Liver (tissue), 9 donors: ENCODE results near the gene TCF25. TPM values are rescaled to one million over a fixed set of nuclear protein-coding genes. Genes with fewer than 3 reads are reported as not detected.

Source experiments
- DNase-seq: peaks from one replicate; pipeline ENCODE4 v3.0.0-alpha.2; 2017; ENCODE audit warnings: low spot score
- H3K27ac ChIP-seq, 2 donors: one replicate each; pipeline ENCODE4 v1.7.0; 2013; ENCODE audit warnings: inconsistent platforms in 2 of 2, low read length in 2 of 2, control low read depth in 1 of 2, low read depth in 1 of 2, mild to moderate bottlenecking in 1 of 2
- H3K27me3 ChIP-seq, 4 donors: one replicate each; pipeline versions ENCODE4 v1.6.1 to v1.7.0; 2013; ENCODE audit warnings: low read length in 3 of 4, inconsistent platforms in 1 of 4, mild to moderate bottlenecking in 1 of 4, moderate library complexity in 1 of 4; ENCODE audit not compliant: control insufficient read depth in 4 of 4, insufficient read depth in 4 of 4
- H3K36me3 ChIP-seq, 4 donors: one replicate each; pipeline versions ENCODE4 v1.6.1 to v1.7.0; 2013; ENCODE audit warnings: low read length in 3 of 4, mild to moderate bottlenecking in 3 of 4, low read depth in 1 of 4, moderate library complexity in 1 of 4; ENCODE audit not compliant: control insufficient read depth in 4 of 4, insufficient read depth in 3 of 4
- H3K4me1 ChIP-seq, 4 donors: one replicate each; pipeline versions ENCODE4 v1.6.1 to v1.7.0; 2013; ENCODE audit warnings: low read length in 3 of 4, mild to moderate bottlenecking in 3 of 4, moderate library complexity in 1 of 4; ENCODE audit not compliant: control insufficient read depth in 4 of 4, insufficient read depth in 4 of 4
- H3K4me3 ChIP-seq, 3 donors: one replicate each; pipeline versions ENCODE4 v1.6.1 to v1.7.0; 2013; ENCODE audit warnings: low read length in 3 of 3, control low read depth in 1 of 3, low read depth in 1 of 3, mild to moderate bottlenecking in 1 of 3
- H3K9ac ChIP-seq, 2 donors: one replicate each; pipeline ENCODE4 v1.7.0; 2013; ENCODE audit warnings: low read length in 2 of 2, mild to moderate bottlenecking in 2 of 2, moderate library complexity in 2 of 2, control low read depth in 1 of 2, low read depth in 1 of 2
- H3K9me3 ChIP-seq, 4 donors: one replicate each; pipeline versions ENCODE4 v1.6.1 to v1.7.0; 2013; ENCODE audit warnings: low read length in 3 of 4; ENCODE audit not compliant: control insufficient read depth in 4 of 4
- ATF3 ChIP-seq: IDR thresholded peaks from 2 replicates; pipeline ENCODE4 v1.6.1; 2016; ENCODE audit warnings: antibody characterized with exemption
- CTCF ChIP-seq: fragments of 150-350 bp; IDR thresholded peaks from 2 replicates; pipeline ENCODE4 v1.5.1; 2017; ENCODE audit warnings: improper control_type of control experiment, low read depth, low read length; ENCODE audit not compliant: missing input control
- EGR1 ChIP-seq, 2 donors: IDR thresholded peaks; 2 replicates each; pipeline ENCODE4 v1.6.1; 2016 to 2018; ENCODE audit warnings: antibody characterized with exemption in 2 of 2, low read depth in 2 of 2
- FOXA1 ChIP-seq: IDR thresholded peaks from 2 replicates; pipeline ENCODE4 v1.6.1; 2016; ENCODE audit warnings: antibody characterized with exemption
- FOXA2 ChIP-seq: IDR thresholded peaks from 2 replicates; pipeline ENCODE4 v1.6.1; 2016; ENCODE audit warnings: antibody characterized with exemption
- GABPA ChIP-seq, 2 donors: IDR thresholded peaks in 1 of 2; conservative IDR thresholded peaks in 1 of 2; 2 replicates each; pipeline ENCODE4 v1.6.1; 2016; ENCODE audit warnings: antibody characterized with exemption in 2 of 2, mild to moderate bottlenecking in 1 of 2, moderate library complexity in 1 of 2
- HNF4A ChIP-seq, 2 donors: conservative IDR thresholded peaks; 2 replicates each; pipeline ENCODE4 v1.6.1; 2016; ENCODE audit warnings: antibody characterized with exemption in 2 of 2, mild to moderate bottlenecking in 2 of 2
- HNF4G ChIP-seq: IDR thresholded peaks from 2 replicates; pipeline ENCODE4 v1.6.1; 2016; ENCODE audit warnings: antibody characterized with exemption
- JUND ChIP-seq, 2 donors: IDR thresholded peaks; 2 replicates each; pipeline ENCODE4 v1.6.1; 2016; ENCODE audit warnings: antibody characterized with exemption in 2 of 2
- MAX ChIP-seq: IDR thresholded peaks from 2 replicates; pipeline ENCODE4 v1.6.1; 2016; ENCODE audit warnings: antibody characterized with exemption
- NR2F2 ChIP-seq: IDR thresholded peaks from 2 replicates; pipeline ENCODE4 v1.6.1; 2016; ENCODE audit warnings: antibody characterized with exemption
- RAD21 ChIP-seq, 2 donors: IDR thresholded peaks; 2 replicates each; pipeline ENCODE4 v1.6.1; 2016; ENCODE audit warnings: antibody characterized with exemption in 2 of 2, mild to moderate bottlenecking in 2 of 2
- REST ChIP-seq: IDR thresholded peaks from 2 replicates; pipeline ENCODE4 v1.6.1; 2016; ENCODE audit warnings: antibody characterized with exemption, mild to moderate bottlenecking
- RXRA ChIP-seq, 2 donors: IDR thresholded peaks; 2 replicates each; pipeline ENCODE4 v1.6.1; 2017 to 2018; ENCODE audit warnings: antibody characterized with exemption in 2 of 2, mild to moderate bottlenecking in 1 of 2
- SP1 ChIP-seq: IDR thresholded peaks from 2 replicates; pipeline ENCODE4 v1.6.1; 2018; ENCODE audit warnings: antibody characterized with exemption, mild to moderate bottlenecking
- TAF1 ChIP-seq: conservative IDR thresholded peaks from 2 replicates; pipeline ENCODE4 v1.6.1; 2016; ENCODE audit warnings: antibody characterized with exemption, mild to moderate bottlenecking
- YY1 ChIP-seq: IDR thresholded peaks from 2 replicates; pipeline ENCODE4 v1.6.1; 2016; ENCODE audit warnings: antibody characterized with exemption, mild to moderate bottlenecking
- ZBTB33 ChIP-seq: IDR thresholded peaks from 2 replicates; pipeline ENCODE4 v1.6.1; 2016; ENCODE audit warnings: antibody characterized with exemption
- WGBS: extraction: QIAGEN DNeasy Blood & Tissue Kit; methylation state at CpG from one replicate; pipeline ENCODE4 v1.1.7; 2013; 5-methylcytosine and 5-hydroxymethylcytosine counted together
- polyA plus RNA-seq, 2 donors: library from polyadenylated mRNA; stranded (reverse) in 1 of 2; unstranded in 1 of 2; fragments of 200-250 nt in 1 of 2; fragments of >200 nt in 1 of 2; fragmentation: Nextera tagmentation in 1 of 2; extraction: Ambion mirVana in 1 of 2; gene quantifications; one replicate each; pipeline versions ENCODE4 v1.2.1 to v1.2.3, GENCODE V29; 2013 to 2015
- total RNA-seq, 2 donors: library from RNA; depleted of rRNA; stranded (reverse); fragments of >200 nt; gene quantifications; one replicate each; pipeline ENCODE4 v1.2.3, GENCODE V29; 2014
- donor health status: healthy.
- donor health status: healthy.
- donor health status: healthy.
- donor health status: healthy.
- donor health status: healthy.

TCF25 gene
- total and polyA plus RNA-seq, 4 donors: 59.6 to 98.8 (median 76.8) TPM

- H3K27me3 ChIP-seq: no peaks in the 10 kb centered on the region
- 98% methylated on average over 8 of the region's 8 CpGs for WGBS
- H3K27ac ChIP-seq: no peak overlapping the region
- H3K9me3 ChIP-seq: no peaks in the 10 kb centered on the region
- DNase-seq: no peak
- no peak overlapping the region for H3K9ac ChIP-seq
- no peaks in the 10 kb centered on the region for H3K4me1 ChIP-seq
- no peak overlapping the region for H3K4me3 ChIP-seq
- H3K36me3 ChIP-seq: peaks cover 25 to 68% (median 44%) of the 10 kb centered on the region in 4 donors
- TF ChIP-seq RXRA (IDR thresholded peaks at IDR 0.05) (no peak), GABPA (IDR thresholded peaks at IDR 0.05 in 1 of 2, conservative IDR thresholded peaks at IDR 0.05 in 1 of 2) (no peak), REST (no peak), TAF1 (no peak), HNF4G (no peak), RAD21 (IDR thresholded peaks at IDR 0.05) (no peak), YY1 (no peak), MAX (no peak)
Observed at GRCh38 chr16:89884041-89884421, 10.6 kb downstream of the TCF25 start.

GRCh38 chr16:89887243-89887642 is 13.9 kb downstream of the TCF25 start:
- no peaks in the 10 kb centered on the region for H3K9me3 ChIP-seq
- no peaks in the 10 kb centered on the region for H3K27me3 ChIP-seq
- H3K9ac ChIP-seq: no peak overlapping the region
- no peak overlapping the region for H3K27ac ChIP-seq
- 98% methylated on average over 14 of the region's 14 CpGs for WGBS
- H3K4me1 ChIP-seq: no peaks in the 10 kb centered on the region
- H3K4me3 ChIP-seq: no peak overlapping the region
- no peak for DNase-seq
- H3K36me3 ChIP-seq: peaks cover 41 to 72% (median 48%) of the 10 kb centered on the region in 4 donors
- no peak for TF ChIP-seq REST
- no peak for TF ChIP-seq NR2F2
- TF ChIP-seq RXRA (IDR thresholded peaks at IDR 0.05): no peak
- TF ChIP-seq YY1: no peak
- TF ChIP-seq JUND (IDR thresholded peaks at IDR 0.05): no peak
- no peak for TF ChIP-seq TAF1
- no peak for TF ChIP-seq ATF3
- TF ChIP-seq MAX: no peak
- TF ChIP-seq FOXA2: no peak
- no peak for TF ChIP-seq EGR1 (IDR thresholded peaks at IDR 0.05; ENCODE audit: low read depth in 2 of 2)
- TF ChIP-seq RAD21 (IDR thresholded peaks at IDR 0.05): no peak
- no peak for TF ChIP-seq GABPA (IDR thresholded peaks at IDR 0.05 in 1 of 2, conservative IDR thresholded peaks at IDR 0.05 in 1 of 2)
- no peak for TF ChIP-seq HNF4A (conservative IDR thresholded peaks at IDR 0.05)
- TF ChIP-seq SP1: no peak
- no peak for TF ChIP-seq CTCF
- TF ChIP-seq HNF4G: no peak
- no peak for TF ChIP-seq ZBTB33
- TF ChIP-seq FOXA1: no peak
